ENCODE results near the gene GAD2.

GAD2 gene

DNA sequence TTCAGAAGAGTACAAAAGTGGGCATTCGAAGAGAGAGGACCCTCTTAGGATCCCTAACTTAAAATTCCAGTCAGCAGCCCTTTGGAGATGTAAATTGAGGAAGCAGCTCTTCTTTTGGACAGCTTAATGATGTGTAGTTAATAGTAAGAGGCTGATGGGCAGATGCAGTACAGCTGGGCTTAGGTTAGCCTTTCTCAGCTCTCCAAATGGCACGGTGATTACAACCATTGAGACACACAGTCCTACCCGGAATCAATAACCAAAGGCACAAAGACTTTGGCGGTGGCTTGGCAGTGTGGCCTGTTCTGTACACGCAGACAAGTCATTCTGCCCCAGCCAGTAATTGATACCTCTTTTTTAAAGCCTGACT, 26.8 kb downstream of the GAD2 start:
- no peak overlapping the region for H3K4me3 ChIP-seq (ENCODE audit: low read length)
- no peak for TF ChIP-seq ZNF274 (IDR thresholded peaks at IDR 0.05; ENCODE audit: low read depth, low read length)

DNA sequence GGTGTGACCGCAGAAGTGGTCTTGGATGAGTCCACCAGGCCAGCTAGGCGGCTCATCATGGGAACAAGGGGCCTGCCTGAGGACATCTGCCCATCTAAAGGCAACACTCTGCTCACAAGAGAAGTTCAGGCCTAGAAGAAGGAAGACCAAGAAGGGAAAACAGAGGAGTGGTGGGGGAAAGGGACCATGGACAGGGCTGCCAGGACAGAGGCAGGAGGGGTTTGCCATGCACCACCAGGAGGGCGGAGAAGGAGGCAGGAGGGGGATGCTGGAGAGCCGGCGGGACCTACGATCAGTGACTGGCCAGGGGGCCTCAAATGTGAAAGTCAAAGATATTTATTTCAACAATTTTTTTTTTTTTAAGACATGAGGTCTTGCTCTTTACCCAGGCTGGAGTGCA, 33.1 kb downstream of the GAD2 start:
- no peak for TF ChIP-seq ZNF274 (IDR thresholded peaks at IDR 0.05; ENCODE audit: low read depth, low read length)
- H3K4me3 ChIP-seq (ENCODE audit: low read length), result no peak overlapping the region

DNA sequence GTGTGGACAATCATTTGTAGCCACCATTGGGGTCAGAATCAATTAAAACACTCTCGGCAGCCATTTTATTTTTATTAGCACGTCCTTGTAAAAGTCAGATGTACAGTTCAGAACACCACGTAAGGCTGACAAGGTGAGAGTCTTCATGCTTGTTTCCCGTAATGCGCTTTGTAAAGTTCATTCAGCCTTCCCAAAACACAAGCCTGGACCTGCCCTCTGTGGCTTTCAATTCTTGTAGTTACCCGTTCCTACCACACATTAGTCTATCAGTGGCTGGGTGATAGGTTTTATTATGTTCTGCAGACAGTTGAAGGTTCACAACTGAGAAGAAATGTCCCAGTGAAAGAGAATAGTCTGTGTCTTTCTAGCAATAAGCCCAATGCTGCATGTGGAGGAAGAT, 35.4 kb downstream of the GAD2 start:
- TF ChIP-seq ZNF274 (IDR thresholded peaks at IDR 0.05; ENCODE audit: low read depth, low read length), result no peak
- no peak overlapping the region for H3K4me3 ChIP-seq (ENCODE audit: low read length)

DNA sequence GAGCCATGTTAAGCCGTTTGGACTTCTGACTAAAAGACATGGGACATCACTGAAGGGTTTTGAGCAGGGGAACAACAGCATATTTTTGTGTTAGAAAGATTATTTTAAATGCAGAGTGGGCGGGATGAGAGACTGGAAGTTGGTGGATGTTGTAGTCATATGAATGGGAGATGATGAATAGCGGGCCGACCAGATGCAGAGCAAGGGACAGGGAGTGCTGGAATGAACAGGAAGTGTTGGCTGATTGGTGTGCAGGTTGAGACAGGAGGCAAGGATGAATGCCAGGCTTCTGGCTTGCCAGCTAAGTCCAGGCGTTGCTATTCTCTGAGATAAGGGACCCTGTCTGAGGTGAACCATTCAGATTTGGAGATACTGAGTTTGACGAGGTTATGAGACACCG, 38.0 kb downstream of the GAD2 start:
- TF ChIP-seq ZNF274 (IDR thresholded peaks at IDR 0.05; ENCODE audit: low read depth, low read length), result no peak
- H3K4me3 ChIP-seq (ENCODE audit: low read length), result no peak overlapping the region

DNA sequence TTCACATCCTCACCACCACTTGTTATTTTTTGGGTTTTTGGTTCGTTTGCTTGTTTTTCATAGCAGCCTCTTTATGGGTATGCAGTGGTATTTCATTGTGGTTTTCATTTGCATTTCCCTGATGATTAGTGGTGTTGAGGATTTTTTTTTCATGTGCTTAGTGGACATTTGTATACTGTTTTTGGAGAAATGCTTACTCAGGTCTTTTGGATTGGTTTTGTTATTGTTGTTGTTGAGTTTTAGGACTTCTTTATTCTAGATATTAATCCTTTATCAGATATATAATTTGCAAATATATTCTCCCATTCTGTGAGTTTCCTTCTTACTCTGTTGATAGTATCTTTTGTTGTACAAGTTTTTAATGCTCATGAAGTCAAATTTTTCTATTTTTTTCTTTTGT, 42.8 kb downstream of the GAD2 start:
- no peak for TF ChIP-seq ZNF274 (IDR thresholded peaks at IDR 0.05; ENCODE audit: low read depth, low read length)
- H3K4me3 ChIP-seq (ENCODE audit: low read length), result no peak overlapping the region

- TF ChIP-seq ZNF274 (IDR thresholded peaks at IDR 0.05; ENCODE audit: low read depth, low read length), result no peak
- no peak overlapping the region for H3K4me3 ChIP-seq (ENCODE audit: low read length)
Observed at GRCh38 chr10:26269754-26270153, 53.2 kb downstream of the GAD2 start.

- H3K4me3 ChIP-seq (ENCODE audit: low read length), result no peak overlapping the region
- no peak for TF ChIP-seq ZNF274 (IDR thresholded peaks at IDR 0.05; ENCODE audit: low read depth, low read length)
Observed at GRCh38 chr10:26274391-26274790, 57.8 kb downstream of the GAD2 start.

GRCh38 chr10:26278295-26278694, 61.7 kb downstream of the GAD2 start:
- no peak for TF ChIP-seq ZNF274 (IDR thresholded peaks at IDR 0.05; ENCODE audit: low read depth, low read length)
- no peak overlapping the region for H3K4me3 ChIP-seq (ENCODE audit: low read length)

DNA sequence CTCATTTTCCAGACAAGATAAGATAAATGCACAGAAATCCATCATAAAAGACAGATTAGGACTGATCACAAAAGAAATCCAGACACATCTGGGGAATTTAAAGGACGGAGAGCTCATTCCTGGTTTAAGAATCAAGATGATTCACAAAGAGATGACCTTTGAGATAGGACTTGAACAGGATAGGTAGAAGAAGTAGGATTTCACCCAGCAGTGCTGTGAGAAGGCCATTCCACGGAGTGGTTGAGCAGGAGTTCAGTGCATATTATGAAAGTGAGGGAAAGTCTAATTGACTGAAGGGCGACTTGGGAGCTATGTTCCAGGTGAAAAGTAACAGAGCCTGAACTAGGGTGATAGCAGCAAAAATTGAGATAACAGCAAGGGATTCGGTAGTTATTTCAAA, 73.7 kb downstream of the GAD2 start:
- no peak overlapping the region for H3K4me3 ChIP-seq (ENCODE audit: low read length)
- no peak for TF ChIP-seq ZNF274 (IDR thresholded peaks at IDR 0.05; ENCODE audit: low read depth, low read length)

GRCh38 chr10:26291721-26292480, 75.3 kb downstream of the GAD2 start:
- no peak overlapping the region for H3K4me3 ChIP-seq (ENCODE audit: low read length)
- no peak for TF ChIP-seq ZNF274 (IDR thresholded peaks at IDR 0.05; ENCODE audit: low read depth, low read length)

DNA sequence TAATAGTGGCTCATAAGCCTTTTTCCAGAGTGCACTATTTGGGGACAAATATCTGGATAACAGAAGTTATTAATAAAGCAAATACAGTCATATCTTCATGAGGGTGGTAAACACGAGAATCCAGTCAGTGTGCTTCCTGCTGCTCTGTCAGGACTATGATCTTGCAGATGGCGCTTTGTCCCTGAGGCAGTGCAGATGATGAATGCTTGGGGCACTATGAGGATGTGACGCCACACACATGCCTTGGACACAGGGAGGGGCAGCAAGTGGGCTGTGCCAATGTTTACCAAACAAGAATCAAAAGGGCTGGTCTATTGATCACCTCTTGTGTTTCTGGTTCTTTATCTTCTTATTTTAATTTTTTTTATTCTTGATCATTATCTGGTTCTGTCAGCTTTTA, 79.8 kb downstream of the GAD2 start:
- H3K4me3 ChIP-seq (ENCODE audit: low read length), result no peak overlapping the region
- no peak for TF ChIP-seq ZNF274 (IDR thresholded peaks at IDR 0.05; ENCODE audit: low read depth, low read length)

- TF ChIP-seq ZNF274 (IDR thresholded peaks at IDR 0.05; ENCODE audit: low read depth, low read length), result no peak
- no peak overlapping the region for H3K4me3 ChIP-seq (ENCODE audit: low read length)
Observed at GRCh38 chr10:26300001-26300400, 83.4 kb downstream of the GAD2 start.

DNA sequence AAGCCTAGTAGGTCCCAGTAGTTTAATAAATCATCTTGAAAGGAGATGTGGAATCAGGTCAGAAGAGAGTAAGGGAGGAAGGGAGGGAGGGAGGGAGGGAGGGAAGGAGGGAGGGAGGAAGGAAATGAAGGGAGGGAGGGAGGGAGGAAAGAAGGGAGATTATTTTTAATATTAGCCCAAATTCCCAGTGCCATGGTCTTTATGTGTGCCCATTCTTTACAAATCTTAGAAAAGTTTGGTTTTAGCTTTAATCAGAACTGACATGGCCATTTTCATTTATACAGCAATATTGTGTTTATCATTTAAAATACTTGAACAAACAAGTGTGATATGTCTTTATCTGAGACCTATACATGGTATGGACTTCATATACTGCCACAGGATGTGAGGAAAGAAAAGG, 86.8 kb downstream of the GAD2 start:
- no peak overlapping the region for H3K4me3 ChIP-seq (ENCODE audit: low read length)
- TF ChIP-seq ZNF274 (IDR thresholded peaks at IDR 0.05; ENCODE audit: low read depth, low read length), result no peak

DNA sequence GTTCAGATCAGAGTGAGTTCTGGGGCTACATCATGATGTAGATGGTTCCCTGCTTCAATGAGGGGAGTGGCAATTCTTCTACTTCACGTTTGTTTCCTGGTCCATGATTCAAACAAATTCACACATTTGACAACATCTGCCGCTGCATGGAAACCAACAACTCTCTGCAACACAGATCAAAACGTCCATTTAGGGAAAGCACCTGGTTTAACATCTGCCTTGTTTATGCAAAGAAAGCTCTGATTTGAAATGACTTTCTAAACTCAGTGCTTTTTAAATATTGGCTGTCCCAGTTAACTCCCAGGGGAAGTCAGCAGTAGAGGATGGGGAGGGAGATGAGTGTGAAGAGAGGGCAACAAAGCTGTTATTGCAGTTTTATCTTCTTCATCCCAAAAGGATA, 93.8 kb downstream of the GAD2 start:
- no peak for TF ChIP-seq ZNF274 (IDR thresholded peaks at IDR 0.05; ENCODE audit: low read depth, low read length)
- H3K4me3 ChIP-seq (ENCODE audit: low read length), result no peak overlapping the region

DNA sequence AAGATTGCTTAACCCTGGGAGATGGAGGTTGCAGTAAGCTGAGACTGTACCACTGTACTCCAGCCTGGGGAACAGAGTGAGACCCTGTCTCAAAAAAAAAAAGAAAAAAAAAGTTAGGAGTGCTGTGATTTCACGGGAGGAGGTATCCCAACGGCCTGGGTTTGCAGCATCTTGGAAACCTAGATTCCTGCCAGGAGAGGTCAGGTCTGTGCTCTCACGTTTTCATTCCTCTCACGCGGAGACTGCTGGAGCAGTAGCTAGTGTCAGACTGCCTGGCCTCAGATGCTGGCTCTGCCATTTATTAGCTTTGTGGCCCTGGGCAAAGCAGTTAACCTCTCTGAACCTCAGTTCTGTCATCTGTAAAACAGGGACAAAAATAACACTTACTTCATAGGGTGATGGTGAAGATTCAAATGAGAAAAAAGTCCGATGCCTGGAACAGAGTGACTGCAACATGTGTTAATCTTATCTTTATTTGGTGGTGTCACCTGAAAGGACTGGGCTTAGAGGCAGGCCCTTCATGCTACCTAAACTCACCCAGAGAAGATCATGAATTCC, 94.9 kb downstream of the GAD2 start:
- TF ChIP-seq ZNF274 (IDR thresholded peaks at IDR 0.05; ENCODE audit: low read depth, low read length), result no peak

More for the DNA sequence above, 94.9 kb downstream of the GAD2 start:
- H3K4me3 ChIP-seq (ENCODE audit: low read length), result no peak overlapping the region
